Mucosa of rectum (tissue), 2 donors: ENCODE data around the gene PFKFB3.

Source experiments
- H3K27ac ChIP-seq, 2 donors: one replicate each; pipeline ENCODE4 v1.7.0; 2013; ENCODE audit warnings: inconsistent platforms in 2 of 2, low read depth in 2 of 2, low read length in 2 of 2
- H3K27me3 ChIP-seq, 2 donors: one replicate each; pipeline ENCODE4 v1.7.0; 2013; ENCODE audit warnings: low read length in 2 of 2; ENCODE audit not compliant: control insufficient read depth in 2 of 2, insufficient read depth in 2 of 2
- H3K36me3 ChIP-seq, 2 donors: one replicate each; pipeline ENCODE4 v1.7.0; 2013; ENCODE audit warnings: low read length in 2 of 2; ENCODE audit not compliant: control insufficient read depth in 2 of 2, insufficient read depth in 2 of 2
- H3K4me1 ChIP-seq, 2 donors: one replicate each; pipeline ENCODE4 v1.7.0; 2013; ENCODE audit warnings: low read length in 2 of 2, mild to moderate bottlenecking in 1 of 2; ENCODE audit not compliant: control insufficient read depth in 2 of 2, insufficient read depth in 2 of 2
- H3K4me3 ChIP-seq, 2 donors: one replicate each; pipeline ENCODE4 v1.7.0; 2013; ENCODE audit warnings: low read length in 2 of 2
- H3K9ac ChIP-seq, 2 donors: one replicate each; pipeline ENCODE4 v1.7.0; 2013; ENCODE audit warnings: low read length in 2 of 2, low read depth in 1 of 2, mild to moderate bottlenecking in 1 of 2
- H3K9me3 ChIP-seq, 2 donors: one replicate each; pipeline ENCODE4 v1.7.0; 2013; ENCODE audit warnings: low read length in 2 of 2; ENCODE audit not compliant: control insufficient read depth in 2 of 2
- donor health status: healthy.
- donor health status: Normal muscosa, but diverticular disease.

PFKFB3 gene

DNA sequence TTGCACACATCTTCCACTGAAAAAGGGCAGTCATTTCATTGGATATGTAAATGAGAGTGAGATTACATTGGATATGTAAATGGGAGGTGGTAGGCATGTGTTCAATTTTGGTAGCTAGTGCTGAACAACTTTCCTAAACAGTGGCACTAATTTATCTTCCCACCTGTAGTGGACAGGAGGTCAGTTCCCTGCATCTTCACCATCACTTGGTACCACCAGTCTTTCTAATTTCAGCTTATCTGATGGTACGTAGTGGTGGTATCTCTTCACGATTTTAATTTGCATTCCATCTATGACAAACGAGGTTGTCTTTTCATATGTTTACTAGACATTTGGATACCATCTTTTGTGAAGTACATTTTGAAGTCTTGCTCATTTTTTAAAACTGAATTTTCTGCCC is 58.1 kb downstream of the PFKFB3 start:
- Histone ChIP-seq H3K27ac (no peak overlapping the region), H3K36me3 (no peaks in the 10 kb centered on the region), H3K27me3 (peaks cover 0 to 3% of the 10 kb centered on the region in 2 donors), H3K4me3 (no peak overlapping the region), H3K9me3 (no peaks in the 10 kb centered on the region), H3K4me1 (peaks cover 2 to 4% of the 10 kb centered on the region in 2 donors), H3K9ac (no peak overlapping the region)

DNA sequence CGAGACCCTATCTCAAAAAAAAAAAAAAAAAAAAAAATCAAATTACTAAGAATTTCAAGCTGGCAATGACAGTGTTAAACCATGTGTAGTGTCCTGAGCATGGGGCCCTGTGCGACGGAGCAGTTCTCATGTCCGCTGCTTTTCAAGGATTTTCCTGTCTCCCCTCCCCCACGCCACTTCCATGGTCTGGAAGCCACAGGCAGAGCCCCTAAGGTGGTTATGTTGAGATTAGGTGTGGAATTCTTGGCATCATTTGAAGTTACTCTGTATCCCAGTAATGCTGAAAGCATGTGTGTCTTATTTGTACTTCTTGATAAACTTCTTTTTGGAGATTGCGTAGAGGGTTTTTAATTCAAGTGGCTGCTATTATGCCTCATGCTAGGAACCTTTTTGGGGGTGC is 65.2 kb downstream of the PFKFB3 start:
- no peak overlapping the region for H3K4me3 ChIP-seq
- no peaks in the 10 kb centered on the region for H3K36me3 ChIP-seq
- peaks cover 3 to 11% of the 10 kb centered on the region in 2 donors for H3K4me1 ChIP-seq
- no peak overlapping the region for H3K27ac ChIP-seq
- no peak overlapping the region for H3K9ac ChIP-seq
- H3K27me3 ChIP-seq, result no peaks in the 10 kb centered on the region
- H3K9me3 ChIP-seq, result no peaks in the 10 kb centered on the region

DNA sequence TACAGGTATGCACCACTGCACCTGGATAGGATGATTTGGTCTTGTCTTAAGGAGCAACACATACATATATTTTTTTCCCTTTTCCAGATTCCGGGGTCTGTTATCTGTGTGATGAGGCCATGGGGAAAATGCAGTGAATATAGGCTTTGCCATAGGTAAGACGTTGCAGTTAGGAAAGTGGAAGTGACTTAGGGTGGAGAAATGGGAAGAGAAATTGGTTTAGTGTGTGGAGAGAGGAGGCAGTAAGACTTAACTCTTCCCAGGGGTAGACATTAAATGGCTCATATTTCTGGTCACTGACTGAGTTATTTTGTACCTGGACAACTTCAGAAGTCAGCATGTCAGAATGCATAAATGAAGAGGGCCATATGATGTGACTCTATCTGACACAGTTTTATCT is 66.7 kb downstream of the PFKFB3 start:
- no peaks in the 10 kb centered on the region for H3K9me3 ChIP-seq
- no peak overlapping the region for H3K4me3 ChIP-seq
- H3K4me1 ChIP-seq, result peaks cover 3 to 11% of the 10 kb centered on the region in 2 donors
- H3K27ac ChIP-seq, result peak overlapping the region; percentile 42 to 59
- H3K36me3 ChIP-seq, result no peaks in the 10 kb centered on the region
- H3K27me3 ChIP-seq, result no peaks in the 10 kb centered on the region
- H3K9ac ChIP-seq, result no peak overlapping the region

DNA sequence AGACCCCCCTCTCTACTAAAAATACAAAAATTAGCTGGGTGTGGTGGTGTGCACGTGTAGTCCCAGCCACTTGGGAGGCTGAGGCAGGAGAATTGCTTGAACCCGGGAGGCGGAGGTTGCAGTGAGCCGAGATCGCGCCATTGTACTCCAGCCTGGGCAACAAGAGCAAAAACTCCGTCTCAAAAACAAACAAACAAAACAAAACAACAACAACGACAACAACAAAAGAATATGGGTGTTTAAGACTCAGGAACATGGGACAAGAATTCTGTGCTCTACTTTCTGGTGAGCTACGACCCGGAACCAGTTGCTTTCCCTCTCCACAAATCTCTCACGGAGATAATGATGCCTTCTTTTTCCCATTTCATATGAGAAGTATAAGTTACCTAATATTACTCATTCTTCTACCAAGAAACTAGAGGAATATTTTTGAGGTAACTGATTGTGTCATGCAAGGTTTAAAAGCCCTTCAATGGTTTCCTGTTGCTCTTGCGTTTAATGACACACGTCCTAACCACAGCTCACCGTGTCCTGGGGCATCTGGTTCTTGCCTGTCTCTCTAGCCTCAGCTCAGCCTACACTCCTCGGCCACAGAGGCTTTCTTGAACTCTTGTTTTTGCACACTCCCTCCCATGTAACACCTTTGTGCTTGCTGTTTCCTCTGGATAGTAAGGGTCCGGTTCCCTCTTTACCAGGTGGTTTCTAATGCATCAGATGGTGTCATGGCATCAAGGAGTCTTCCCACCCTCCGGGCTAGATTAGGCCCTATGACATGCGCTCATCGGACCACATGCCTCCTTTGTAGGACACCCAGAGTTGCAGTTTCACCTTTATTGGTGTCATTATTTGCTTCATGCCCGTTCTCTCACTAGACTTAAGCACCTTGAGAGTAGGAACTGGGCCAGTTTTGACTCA is 67.5 kb downstream of the PFKFB3 start:
- H3K4me3 ChIP-seq, result no peak overlapping the region
- no peak overlapping the region for H3K9ac ChIP-seq
- H3K36me3 ChIP-seq, result no peaks in the 10 kb centered on the region
- no peaks in the 10 kb centered on the region for H3K27me3 ChIP-seq
- H3K9me3 ChIP-seq, result no peaks in the 10 kb centered on the region
- H3K27ac ChIP-seq, result peak overlapping the region; percentile 59
- H3K4me1 ChIP-seq, result peaks cover 3 to 11% of the 10 kb centered on the region in 2 donors

DNA sequence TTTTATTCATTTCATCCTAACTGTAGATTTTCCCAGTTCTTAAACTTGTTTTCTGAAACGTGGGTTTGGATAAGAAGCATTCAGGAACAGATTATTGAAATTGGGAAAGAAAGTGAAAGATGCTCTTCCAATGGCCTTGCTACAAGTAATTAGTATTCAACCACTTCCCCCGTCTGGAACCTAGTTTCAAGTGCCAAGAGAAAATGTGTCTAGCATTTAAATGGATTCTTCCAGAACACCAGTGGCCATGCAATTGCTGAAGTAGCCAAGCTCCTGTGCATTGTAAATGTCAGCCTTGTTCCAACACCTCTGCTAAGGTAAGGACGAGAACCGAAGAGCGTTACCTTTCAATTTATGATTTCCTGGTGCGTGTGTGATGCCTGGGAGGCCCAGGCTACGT is 68.2 kb downstream of the PFKFB3 start:
- Histone ChIP-seq H3K27ac (peak overlapping the region; percentile 50 to 59), H3K36me3 (no peaks in the 10 kb centered on the region), H3K9me3 (no peaks in the 10 kb centered on the region), H3K4me1 (peaks cover 3 to 11% of the 10 kb centered on the region in 2 donors), H3K4me3 (no peak overlapping the region), H3K9ac (no peak overlapping the region), H3K27me3 (no peaks in the 10 kb centered on the region)

DNA sequence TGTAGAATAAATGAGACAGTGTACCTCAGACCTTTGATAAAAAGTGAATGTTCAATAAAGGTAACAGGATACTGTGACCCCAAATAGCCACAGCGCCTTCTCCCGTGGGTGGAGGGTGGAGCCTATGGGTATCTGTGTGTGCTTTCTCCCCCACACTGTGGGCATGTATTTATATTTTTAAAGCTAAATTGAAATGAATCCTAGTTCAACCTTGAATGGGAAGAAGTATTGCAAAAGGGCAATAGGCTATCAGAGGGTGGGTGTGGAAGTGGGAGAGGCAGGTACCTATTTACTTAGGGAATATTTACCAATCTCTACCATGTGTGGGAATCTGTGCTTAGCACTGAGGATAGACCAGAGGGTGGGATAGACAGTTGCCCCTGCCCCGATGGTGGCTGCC is 68.9 kb downstream of the PFKFB3 start:
- H3K36me3 ChIP-seq, result no peaks in the 10 kb centered on the region
- H3K4me3 ChIP-seq, result no peak overlapping the region
- H3K4me1 ChIP-seq, result peaks cover 3 to 11% of the 10 kb centered on the region in 2 donors
- peak overlapping the region in 1 of 2 donors; percentile 59 for H3K27ac ChIP-seq
- no peaks in the 10 kb centered on the region for H3K9me3 ChIP-seq
- H3K9ac ChIP-seq, result no peak overlapping the region
- no peaks in the 10 kb centered on the region for H3K27me3 ChIP-seq

DNA sequence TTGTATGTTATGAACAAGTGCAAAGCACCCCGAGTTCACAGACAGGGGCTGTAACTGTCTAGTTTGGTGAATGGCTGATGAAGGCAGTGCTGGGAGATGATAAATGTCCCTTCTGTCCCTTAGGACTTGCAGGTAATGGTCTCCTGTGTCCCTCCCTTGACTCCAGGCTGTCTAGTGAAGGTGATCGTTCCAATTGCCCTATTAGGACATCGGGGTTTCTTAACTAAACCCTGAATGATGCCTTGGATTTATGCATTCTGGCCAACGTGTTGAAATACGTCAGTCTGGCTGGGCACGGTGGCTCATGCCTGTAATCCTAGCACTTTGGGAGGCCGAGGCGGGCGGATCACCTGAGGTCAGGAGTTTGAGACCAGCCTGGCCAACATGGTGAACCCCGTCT is 69.4 kb downstream of the PFKFB3 start:
- Histone ChIP-seq H3K27ac (no peak overlapping the region), H3K4me1 (peaks cover 3 to 11% of the 10 kb centered on the region in 2 donors), H3K27me3 (no peaks in the 10 kb centered on the region), H3K36me3 (no peaks in the 10 kb centered on the region), H3K9ac (no peak overlapping the region), H3K4me3 (no peak overlapping the region), H3K9me3 (no peaks in the 10 kb centered on the region)

DNA sequence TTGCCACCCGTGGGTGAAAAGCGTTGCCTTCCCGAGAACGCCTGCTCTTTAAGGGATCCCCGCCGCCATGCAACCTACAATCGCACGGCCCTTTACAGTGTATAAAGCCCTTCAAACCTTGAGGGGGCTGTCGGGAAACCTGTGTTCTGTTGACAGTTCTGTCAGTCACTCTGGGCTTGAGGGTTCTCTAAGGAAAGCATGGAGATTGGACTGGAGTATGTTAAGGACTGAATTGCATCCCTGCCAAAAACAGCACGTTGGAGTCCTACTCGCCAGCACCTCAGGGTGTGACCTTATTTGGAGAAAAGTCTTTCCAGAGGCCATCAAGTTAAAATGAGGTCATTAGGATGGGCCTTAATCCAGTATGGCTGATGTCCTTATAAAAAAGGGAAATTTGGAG is 70.6 kb downstream of the PFKFB3 start:
- H3K36me3 ChIP-seq, result no peaks in the 10 kb centered on the region
- peaks cover 3 to 11% of the 10 kb centered on the region in 2 donors for H3K4me1 ChIP-seq
- no peak overlapping the region for H3K9ac ChIP-seq
- H3K27ac ChIP-seq, result no peak overlapping the region
- no peaks in the 10 kb centered on the region for H3K9me3 ChIP-seq
- no peak overlapping the region for H3K4me3 ChIP-seq
- no peaks in the 10 kb centered on the region for H3K27me3 ChIP-seq

DNA sequence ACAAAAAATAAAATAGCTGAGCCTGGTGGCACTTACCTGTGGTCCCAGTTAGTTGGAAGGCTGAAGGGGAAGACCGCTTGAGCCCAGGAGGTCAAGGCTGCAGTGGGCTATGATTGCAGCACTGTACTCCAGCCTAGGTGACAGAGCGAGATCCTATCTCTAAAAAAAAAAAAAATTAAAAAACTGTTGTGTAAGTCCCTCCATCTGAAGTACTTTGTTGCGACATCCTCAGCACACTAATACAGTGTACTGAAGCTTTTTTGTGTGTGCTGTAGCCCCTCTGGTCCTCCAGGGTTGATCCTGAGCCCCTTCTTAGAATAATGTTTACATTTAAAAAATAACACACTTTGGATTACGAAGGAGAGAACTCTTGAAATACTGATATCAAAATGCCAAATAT is 71.3 kb downstream of the PFKFB3 start:
- no peaks in the 10 kb centered on the region for H3K36me3 ChIP-seq
- no peak overlapping the region for H3K27ac ChIP-seq
- no peak overlapping the region for H3K4me3 ChIP-seq
- no peaks in the 10 kb centered on the region for H3K27me3 ChIP-seq
- H3K9ac ChIP-seq, result no peak overlapping the region
- peaks cover 3 to 11% of the 10 kb centered on the region in 2 donors for H3K4me1 ChIP-seq
- no peaks in the 10 kb centered on the region for H3K9me3 ChIP-seq

DNA sequence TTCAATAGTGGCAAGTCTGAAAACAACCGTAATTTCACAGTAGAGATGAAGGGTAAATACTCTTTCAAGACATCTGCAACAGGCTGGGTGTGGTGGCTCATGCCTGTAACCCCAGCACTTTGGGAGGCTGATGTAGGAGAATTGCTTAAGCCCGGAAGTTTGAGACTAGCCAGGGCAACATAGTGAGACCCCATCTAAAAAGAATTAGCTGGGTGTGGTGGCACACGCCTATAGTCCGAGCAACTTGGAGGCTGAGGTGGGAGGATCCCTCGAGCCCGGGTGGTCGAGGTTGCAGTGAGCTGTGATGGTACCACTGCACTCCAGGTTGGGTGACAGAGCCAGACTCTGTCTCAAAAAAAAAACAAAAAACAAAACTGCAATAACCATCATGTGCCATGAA is 71.8 kb downstream of the PFKFB3 start:
- H3K36me3 ChIP-seq, result no peaks in the 10 kb centered on the region
- H3K4me3 ChIP-seq, result no peak overlapping the region
- H3K4me1 ChIP-seq, result peaks cover 3 to 13% of the 10 kb centered on the region in 2 donors
- H3K9ac ChIP-seq, result no peak overlapping the region
- no peak overlapping the region for H3K27ac ChIP-seq
- H3K9me3 ChIP-seq, result no peaks in the 10 kb centered on the region
- H3K27me3 ChIP-seq, result no peaks in the 10 kb centered on the region
